Activated CD4-positive, alpha-beta memory T cell treated with anti-CD3 and anti-CD28 coated beads for 36 hours (primary cell): ENCODE measurements around the gene ZNF524. TPM values are rescaled to one million over a fixed set of nuclear protein-coding genes. Genes with fewer than 3 reads are reported as not detected.
A peak's percentile ranks its signal among the peaks of the same experiment; 100 is the strongest.
"Not testable (repeated sequence)": the region's sequence is repeated elsewhere in the genome, so short reads cannot be mapped to it uniquely, and the experiment has no call there.

Experiments used
- CTCF ChIA-PET: fragments of 350-600 bp; sonication (Branson Sonifier 250); formaldehyde crosslinking; loops from one replicate; lab custom pipeline; 2021; ENCODE audit warnings: antibody characterized with exemption, inconsistent platforms; lab: Charles Lee
- POLR2A ChIA-PET: fragments of 350-600 bp; sonication (Branson Sonifier 250); formaldehyde crosslinking; loops from one replicate; lab custom pipeline; 2021; ENCODE audit warnings: antibody characterized with exemption; lab: Charles Lee
- DNase-seq: peaks from one replicate; pipeline ENCODE4 v3.0.0-alpha.2; 2020
- H3K27ac Mint-ChIP-seq: one replicate; pipeline ENCODE4 v1.8.0; 2021; ENCODE audit warnings: mixed read lengths
- H3K27me3 Mint-ChIP-seq: one replicate; pipeline ENCODE4 v1.8.0; 2021; ENCODE audit warnings: mixed read lengths
- H3K36me3 Mint-ChIP-seq: one replicate; pipeline ENCODE4 v1.8.0; 2021; ENCODE audit warnings: mixed read lengths
- H3K4me1 Mint-ChIP-seq: one replicate; pipeline ENCODE4 v1.8.0; 2021; ENCODE audit warnings: low read depth, mixed read lengths
- H3K4me3 Mint-ChIP-seq: one replicate; pipeline ENCODE4 v1.8.0; 2021; ENCODE audit warnings: mild to moderate bottlenecking, mixed read lengths
- H3K9me3 Mint-ChIP-seq: one replicate; pipeline ENCODE4 v1.8.0; 2021; ENCODE audit warnings: mixed read lengths
- intact Hi-C: fragments of 100-400 bp; cut with micrococcal nuclease; formaldehyde crosslinking; loops from one replicate; pipeline ENCODE4 v1.15.1; 2023
- total RNA-seq, 2 experiments: library from RNA; stranded (reverse); gene quantifications; one replicate each; pipeline ENCODE4 v1.2.3, GENCODE V29; 2021

ZNF524 gene
- total RNA-seq, 2 experiments from 2014 or later, result 21.5 to 25.1 TPM

- H3K27ac Mint-ChIP-seq, result not testable (repeated sequence)
These were observed 30.6 kb upstream of the ZNF524 start for GRCh38 chr19:55569477-55569876.

DNA sequence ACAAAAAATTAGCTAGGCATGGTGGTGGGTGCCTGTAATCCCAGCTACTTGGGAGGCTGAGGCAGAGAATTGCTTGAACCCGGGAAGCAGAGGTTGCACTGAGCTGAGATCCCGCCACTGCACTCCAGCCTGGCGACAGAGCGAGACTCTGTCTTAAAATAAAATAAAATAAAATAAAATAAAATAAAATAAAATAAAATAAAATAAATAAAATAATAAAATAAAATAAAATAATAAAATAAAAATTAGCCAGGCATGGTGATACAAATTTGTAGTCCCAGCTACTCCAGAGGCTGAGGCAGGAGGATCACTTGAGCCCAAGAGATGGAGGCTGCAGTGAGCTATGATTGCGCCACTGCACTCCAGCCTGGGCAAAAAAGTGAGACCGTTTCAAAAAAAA lies 26.2 kb upstream of the ZNF524 start:
- H3K4me3 Mint-ChIP-seq, H3K27me3 Mint-ChIP-seq, H3K4me1 Mint-ChIP-seq, POLR2A ChIA-PET, H3K27ac Mint-ChIP-seq, H3K9me3 Mint-ChIP-seq, intact Hi-C loops, DNase-seq: not testable (repeated sequence)
- peaks cover 12% of the 10 kb centered on the region for H3K36me3 Mint-ChIP-seq
- CTCF ChIA-PET, result interaction anchor here (1.5 kb wide), 1 partner anchor 23 kb away, joined by 3 read pairs; no protein-coding TSS in a partner anchor

More at GRCh38 chr19:55569477-55569876, 30.6 kb upstream of the ZNF524 start:
- POLR2A ChIA-PET, H3K4me3 Mint-ChIP-seq, H3K4me1 Mint-ChIP-seq, intact Hi-C loops, H3K36me3 Mint-ChIP-seq, H3K9me3 Mint-ChIP-seq, DNase-seq, H3K27me3 Mint-ChIP-seq: not testable (repeated sequence)
- CTCF ChIA-PET, result interaction anchor here (0.7 kb wide), 1 partner anchor 261 kb away, joined by 4 read pairs; no protein-coding TSS in a partner anchor

GRCh38 chr19:55576746-55577145 lies 23.3 kb upstream of the ZNF524 start:
- Mint-ChIP-seq H3K36me3 (peaks cover 15% of the 10 kb centered on the region), H3K27ac (no peak overlapping the region), H3K9me3 (no peaks in the 10 kb centered on the region), H3K4me1 (peaks cover 13% of the 10 kb centered on the region), H3K27me3 (no peaks in the 10 kb centered on the region), H3K4me3 (no peak overlapping the region)
- no peak for DNase-seq
- ChIA-PET CTCF (interaction anchor here (1.0 kb wide), 1 partner anchor 55 kb away, joined by 3 read pairs; no protein-coding TSS in a partner anchor), POLR2A (no interaction called here)
- intact Hi-C loops, result no loop called here

DNA sequence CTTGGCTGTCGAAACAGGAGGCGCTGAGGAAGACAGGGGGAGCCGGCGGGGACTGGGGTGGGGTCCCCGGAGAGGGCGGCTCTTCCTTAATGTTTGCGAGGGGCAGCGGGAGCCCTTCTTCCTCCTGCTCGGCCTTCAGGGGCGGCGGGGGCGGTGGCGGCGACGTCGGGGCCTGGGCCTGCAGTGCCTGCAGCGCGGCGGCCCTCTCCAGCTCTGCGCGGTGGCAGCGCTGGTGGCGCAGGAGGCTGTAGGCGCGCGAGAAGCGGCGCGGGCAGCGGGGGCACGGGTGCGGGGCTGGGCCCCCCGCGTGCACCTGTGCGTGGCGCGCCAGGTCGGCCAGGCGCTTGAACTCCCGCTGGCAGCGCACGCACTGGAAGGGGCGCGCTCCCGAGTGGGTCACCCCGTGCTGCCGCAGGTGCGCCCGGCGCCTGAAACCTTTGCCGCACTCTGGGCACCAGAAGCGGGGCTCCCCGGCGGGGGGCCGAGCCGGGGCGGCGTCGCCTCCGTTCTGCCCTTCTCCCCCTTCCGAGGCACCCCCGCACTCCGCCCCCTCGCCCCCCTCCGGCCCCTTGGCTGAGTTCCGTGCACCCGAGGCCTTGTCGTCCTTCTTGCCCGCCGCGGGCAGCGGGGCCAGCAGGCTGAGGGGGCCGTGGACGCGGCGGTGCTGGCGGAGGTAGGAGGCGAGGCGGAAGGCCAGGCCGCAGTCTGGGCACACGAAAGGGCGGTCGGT lies 21.9 kb upstream of the ZNF524 start:
- peaks cover 18% of the 10 kb centered on the region for H3K4me1 Mint-ChIP-seq
- DNase-seq, result no peak
- POLR2A ChIA-PET, result no interaction called here
- intact Hi-C loops, result no loop called here
- H3K4me3 Mint-ChIP-seq, result no peak overlapping the region
- peaks cover 15% of the 10 kb centered on the region for H3K36me3 Mint-ChIP-seq
- no peaks in the 10 kb centered on the region for H3K27me3 Mint-ChIP-seq
- H3K27ac Mint-ChIP-seq, result no peak overlapping the region
- CTCF ChIA-PET, result interaction anchor here (0.7 kb wide), 1 partner anchor 53 kb away, joined by 3 read pairs; no protein-coding TSS in a partner anchor
- H3K9me3 Mint-ChIP-seq, result no peaks in the 10 kb centered on the region

GRCh38 chr19:55578761-55579747 lies 21.0 kb upstream of the ZNF524 start:
- Mint-ChIP-seq H3K4me3 (peak overlapping the region; percentile 76), H3K4me1 (peaks cover 18% of the 10 kb centered on the region), H3K9me3 (no peaks in the 10 kb centered on the region), H3K27ac (peak overlapping the region; percentile 70), H3K36me3 (peaks cover 15% of the 10 kb centered on the region), H3K27me3 (no peaks in the 10 kb centered on the region)
- POLR2A ChIA-PET, result no interaction called here
- intact Hi-C loops, result no loop called here
- CTCF ChIA-PET, result interaction anchor here (0.7 kb wide), 1 partner anchor 52 kb away, joined by 3 read pairs; no protein-coding TSS in a partner anchor
- no peak for DNase-seq

GRCh38 chr19:55579766-55580621 lies 20.1 kb upstream of the ZNF524 start:
- DNase-seq, result no peak
- POLR2A ChIA-PET, result interaction anchor here (0.8 kb wide), 1 partner anchor 20 kb away, joined by 5 read pairs; the partner anchor contains the start of genes FIZ1 and ZNF524
- peaks cover 15% of the 10 kb centered on the region for H3K36me3 Mint-ChIP-seq
- H3K27ac Mint-ChIP-seq, result peak overlapping the region; percentile 70
- intact Hi-C loops, result loop anchor here (1.0 kb wide), 1 partner anchor 44 kb away; the partner anchor contains the start of gene ZNF784
- no peaks in the 10 kb centered on the region for H3K27me3 Mint-ChIP-seq
- H3K9me3 Mint-ChIP-seq, result no peaks in the 10 kb centered on the region
- CTCF ChIA-PET, result interaction anchor here (2.4 to 3.3 kb wide), 3 partner anchors 26 to 76 kb away, joined by 7 to 15 read pairs (median 10); partner anchors contain the start of gene ZNF865
- peak overlapping the region; percentile 76 for H3K4me3 Mint-ChIP-seq
- H3K4me1 Mint-ChIP-seq, result peaks cover 18% of the 10 kb centered on the region

DNA sequence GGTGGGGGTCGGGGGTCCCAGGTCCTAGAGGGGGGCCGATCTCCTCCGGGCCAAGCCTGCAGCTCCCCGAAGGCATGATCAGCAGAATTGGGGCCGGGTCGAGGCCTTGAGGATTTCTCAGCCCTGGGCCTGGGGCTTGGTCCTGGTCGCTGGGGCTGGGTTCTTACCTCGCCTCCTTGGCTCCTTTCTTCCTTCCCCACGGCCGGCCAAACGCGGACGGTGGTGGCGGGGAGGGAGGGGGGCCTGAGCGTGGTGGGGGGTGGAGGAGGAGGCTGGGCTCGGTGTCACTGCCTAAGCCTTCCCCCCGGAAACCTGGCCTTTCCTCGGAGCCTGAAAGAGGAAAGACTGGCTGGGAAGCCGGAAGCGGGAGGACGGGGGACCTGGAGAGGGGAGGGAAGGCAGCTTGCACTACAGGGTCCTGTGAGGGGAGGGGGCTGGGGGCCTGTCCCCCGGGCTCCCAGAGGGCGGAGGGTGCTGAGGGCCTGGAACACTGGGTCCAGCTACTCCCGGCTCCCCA lies 19.4 kb upstream of the ZNF524 start, which contains the start of gene ZNF579:
Gene ZNF579 (minus strand): TSS at position 221 of the 517 bp plus-strand sequence. CDS start 1,209 bp downstream, outside the sequence.
- peaks cover 15% of the 10 kb centered on the region for H3K36me3 Mint-ChIP-seq
- peak within 1 kb of the TSS; percentile 76 for H3K4me3 Mint-ChIP-seq
- POLR2A ChIA-PET, result interaction anchor here (0.8 to 1.0 kb wide), 2 partner anchors 19 to 23 kb away, joined by 3 to 5 read pairs; partner anchors contain the start of genes FIZ1 and ZNF524
- DNase-seq, result peak; percentile 88
- H3K27me3 Mint-ChIP-seq, result no peaks in the 10 kb centered on the region
- H3K27ac Mint-ChIP-seq, result peak within 1 kb of the TSS; percentile 78
- peaks cover 23% of the 10 kb centered on the region for H3K4me1 Mint-ChIP-seq
- CTCF ChIA-PET, result interaction anchor here (2.4 to 3.3 kb wide), 3 partner anchors 25 to 77 kb away, joined by 7 to 15 read pairs (median 10); partner anchors contain the start of gene ZNF865
- intact Hi-C loops, result loop anchor here (1.0 kb wide), 1 partner anchor 44 kb away; the partner anchor contains the start of gene ZNF784
- no peaks in the 10 kb centered on the region for H3K9me3 Mint-ChIP-seq

GRCh38 chr19:55581145-55581822 lies 18.8 kb upstream of the ZNF524 start:
- POLR2A ChIA-PET, result interaction anchor here (1.0 kb wide), 1 partner anchor 22 kb away, joined by 3 read pairs; no protein-coding TSS in a partner anchor
- H3K27ac Mint-ChIP-seq, result peak overlapping the region; percentile 78

DNA sequence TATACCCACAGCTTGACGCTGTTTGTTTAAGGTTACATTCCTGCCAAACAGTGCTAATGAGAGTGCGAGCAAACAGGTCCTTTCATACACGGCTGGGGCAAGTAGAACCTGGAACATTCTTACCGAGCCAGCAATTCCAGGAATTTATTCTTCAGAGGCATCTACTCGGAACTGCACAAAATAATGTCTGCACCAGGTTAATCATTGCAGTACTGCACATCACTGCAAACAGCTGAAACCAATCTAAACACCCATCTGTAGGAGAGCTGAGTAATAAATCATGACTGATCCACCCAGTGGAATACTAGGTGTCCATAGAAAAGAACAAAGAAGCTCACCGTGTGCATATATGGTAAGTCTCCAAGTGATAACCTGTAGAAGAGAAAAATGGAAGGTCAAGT lies 18.3 kb upstream of the ZNF524 start:
- peak overlapping the region; percentile 76 for H3K4me3 Mint-ChIP-seq
- peaks cover 30% of the 10 kb centered on the region for H3K4me1 Mint-ChIP-seq
- ChIA-PET CTCF (interaction anchor here (1.6 to 3.3 kb wide), 4 partner anchors 24 to 78 kb away, joined by 3 to 15 read pairs (median 8); partner anchors contain the start of gene ZNF865), POLR2A (interaction anchor here (1.0 kb wide), 1 partner anchor 22 kb away, joined by 3 read pairs; no protein-coding TSS in a partner anchor)
- H3K9me3 Mint-ChIP-seq, result no peaks in the 10 kb centered on the region
- no peak overlapping the region for H3K27ac Mint-ChIP-seq
- DNase-seq, result no peak
- peaks cover 13% of the 10 kb centered on the region for H3K36me3 Mint-ChIP-seq
- intact Hi-C loops, result no loop called here
- no peaks in the 10 kb centered on the region for H3K27me3 Mint-ChIP-seq

More at GRCh38 chr19:55581145-55581822, 18.8 kb upstream of the ZNF524 start:
- H3K9me3 Mint-ChIP-seq, result no peaks in the 10 kb centered on the region
- no peaks in the 10 kb centered on the region for H3K27me3 Mint-ChIP-seq
- H3K36me3 Mint-ChIP-seq, result peaks cover 15% of the 10 kb centered on the region
- DNase-seq, result peak; percentile 43
- CTCF ChIA-PET, result interaction anchor here (1.6 to 3.3 kb wide), 4 partner anchors 25 to 77 kb away, joined by 3 to 15 read pairs (median 8); partner anchors contain the start of gene ZNF865
- intact Hi-C loops, result no loop called here
- H3K4me1 Mint-ChIP-seq, result peaks cover 28% of the 10 kb centered on the region
- peak overlapping the region; percentile 76 for H3K4me3 Mint-ChIP-seq

GRCh38 chr19:55582284-55582683 lies 17.8 kb upstream of the ZNF524 start:
- H3K36me3 Mint-ChIP-seq, H3K27me3 Mint-ChIP-seq, H3K27ac Mint-ChIP-seq, POLR2A ChIA-PET, DNase-seq, intact Hi-C loops, H3K9me3 Mint-ChIP-seq: not testable (repeated sequence)
- Mint-ChIP-seq H3K4me3 (peak overlapping the region; percentile 76), H3K4me1 (peaks cover 34% of the 10 kb centered on the region)
- CTCF ChIA-PET, result interaction anchor here (1.6 to 3.3 kb wide), 4 partner anchors 24 to 78 kb away, joined by 3 to 15 read pairs (median 8); partner anchors contain the start of gene ZNF865
